Measurements from ENCODE around the gene SUCNR1. TPM values are rescaled to one million over a fixed set of nuclear protein-coding genes. Genes with fewer than 3 reads are reported as not detected.

SUCNR1 gene
- total RNA-seq, 1 experiment from 2014 or later = not detected

- Mint-ChIP-seq H3K27me3 (ENCODE audit: low read depth) (no peaks in the 10 kb centered on the region), H3K27ac (no peak overlapping the region), H3K9me3 (no peaks in the 10 kb centered on the region), H3K4me1 (peaks cover 3% of the 10 kb centered on the region; the same call in 1 of the 2 replicates), H3K4me3 (no peak overlapping the region), H3K36me3 (no peaks in the 10 kb centered on the region)
- DNase-seq (ENCODE audit: low spot score) (no peak), ATAC-seq (no peak)
- ChIA-PET CTCF (no interaction called here), POLR2A (no interaction called here)
- TF ChIP-seq, protein P1, sequence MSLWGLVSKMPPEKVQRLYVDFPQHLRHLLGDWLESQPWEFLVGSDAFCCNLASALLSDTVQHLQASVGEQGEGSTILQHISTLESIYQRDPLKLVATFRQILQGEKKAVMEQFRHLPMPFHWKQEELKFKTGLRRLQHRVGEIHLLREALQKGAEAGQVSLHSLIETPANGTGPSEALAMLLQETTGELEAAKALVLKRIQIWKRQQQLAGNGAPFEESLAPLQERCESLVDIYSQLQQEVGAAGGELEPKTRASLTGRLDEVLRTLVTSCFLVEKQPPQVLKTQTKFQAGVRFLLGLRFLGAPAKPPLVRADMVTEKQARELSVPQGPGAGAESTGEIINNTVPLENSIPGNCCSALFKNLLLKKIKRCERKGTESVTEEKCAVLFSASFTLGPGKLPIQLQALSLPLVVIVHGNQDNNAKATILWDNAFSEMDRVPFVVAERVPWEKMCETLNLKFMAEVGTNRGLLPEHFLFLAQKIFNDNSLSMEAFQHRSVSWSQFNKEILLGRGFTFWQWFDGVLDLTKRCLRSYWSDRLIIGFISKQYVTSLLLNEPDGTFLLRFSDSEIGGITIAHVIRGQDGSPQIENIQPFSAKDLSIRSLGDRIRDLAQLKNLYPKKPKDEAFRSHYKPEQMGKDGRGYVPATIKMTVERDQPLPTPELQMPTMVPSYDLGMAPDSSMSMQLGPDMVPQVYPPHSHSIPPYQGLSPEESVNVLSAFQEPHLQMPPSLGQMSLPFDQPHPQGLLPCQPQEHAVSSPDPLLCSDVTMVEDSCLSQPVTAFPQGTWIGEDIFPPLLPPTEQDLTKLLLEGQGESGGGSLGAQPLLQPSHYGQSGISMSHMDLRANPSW (CRISPR knock-in tag; conservative IDR thresholded peaks at IDR 0.05; ENCODE audit: low read depth) = no peak
- no peak for TF ChIP-seq FOXP1 (CRISPR knock-in tag; IDR thresholded peaks at IDR 0.05; ENCODE audit: borderline replicate concordance)
- TF ChIP-seq, protein P2, sequence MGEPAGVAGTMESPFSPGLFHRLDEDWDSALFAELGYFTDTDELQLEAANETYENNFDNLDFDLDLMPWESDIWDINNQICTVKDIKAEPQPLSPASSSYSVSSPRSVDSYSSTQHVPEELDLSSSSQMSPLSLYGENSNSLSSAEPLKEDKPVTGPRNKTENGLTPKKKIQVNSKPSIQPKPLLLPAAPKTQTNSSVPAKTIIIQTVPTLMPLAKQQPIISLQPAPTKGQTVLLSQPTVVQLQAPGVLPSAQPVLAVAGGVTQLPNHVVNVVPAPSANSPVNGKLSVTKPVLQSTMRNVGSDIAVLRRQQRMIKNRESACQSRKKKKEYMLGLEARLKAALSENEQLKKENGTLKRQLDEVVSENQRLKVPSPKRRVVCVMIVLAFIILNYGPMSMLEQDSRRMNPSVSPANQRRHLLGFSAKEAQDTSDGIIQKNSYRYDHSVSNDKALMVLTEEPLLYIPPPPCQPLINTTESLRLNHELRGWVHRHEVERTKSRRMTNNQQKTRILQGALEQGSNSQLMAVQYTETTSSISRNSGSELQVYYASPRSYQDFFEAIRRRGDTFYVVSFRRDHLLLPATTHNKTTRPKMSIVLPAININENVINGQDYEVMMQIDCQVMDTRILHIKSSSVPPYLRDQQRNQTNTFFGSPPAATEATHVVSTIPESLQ (CRISPR knock-in tag; IDR thresholded peaks at IDR 0.05) = no peak
- TF ChIP-seq E2F5 (CRISPR knock-in tag; IDR thresholded peaks at IDR 0.05) = no peak
- TF ChIP-seq TEAD4 (CRISPR knock-in tag; IDR thresholded peaks at IDR 0.05) = no peak
- TF ChIP-seq, protein P3, sequence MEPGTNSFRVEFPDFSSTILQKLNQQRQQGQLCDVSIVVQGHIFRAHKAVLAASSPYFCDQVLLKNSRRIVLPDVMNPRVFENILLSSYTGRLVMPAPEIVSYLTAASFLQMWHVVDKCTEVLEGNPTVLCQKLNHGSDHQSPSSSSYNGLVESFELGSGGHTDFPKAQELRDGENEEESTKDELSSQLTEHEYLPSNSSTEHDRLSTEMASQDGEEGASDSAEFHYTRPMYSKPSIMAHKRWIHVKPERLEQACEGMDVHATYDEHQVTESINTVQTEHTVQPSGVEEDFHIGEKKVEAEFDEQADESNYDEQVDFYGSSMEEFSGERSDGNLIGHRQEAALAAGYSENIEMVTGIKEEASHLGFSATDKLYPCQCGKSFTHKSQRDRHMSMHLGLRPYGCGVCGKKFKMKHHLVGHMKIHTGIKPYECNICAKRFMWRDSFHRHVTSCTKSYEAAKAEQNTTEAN (CRISPR knock-in tag; IDR thresholded peaks at IDR 0.05) = no peak
- no peak for TF ChIP-seq ZNF416 (CRISPR knock-in tag; IDR thresholded peaks at IDR 0.05)
- TF ChIP-seq ZNF232 (CRISPR knock-in tag; IDR thresholded peaks at IDR 0.05) = no peak
- no peak for TF ChIP-seq PRDM15 (CRISPR knock-in tag; IDR thresholded peaks at IDR 0.05)
- no peak for TF ChIP-seq PRRX2 (CRISPR knock-in tag; IDR thresholded peaks at IDR 0.05)
- TF ChIP-seq, protein P4, sequence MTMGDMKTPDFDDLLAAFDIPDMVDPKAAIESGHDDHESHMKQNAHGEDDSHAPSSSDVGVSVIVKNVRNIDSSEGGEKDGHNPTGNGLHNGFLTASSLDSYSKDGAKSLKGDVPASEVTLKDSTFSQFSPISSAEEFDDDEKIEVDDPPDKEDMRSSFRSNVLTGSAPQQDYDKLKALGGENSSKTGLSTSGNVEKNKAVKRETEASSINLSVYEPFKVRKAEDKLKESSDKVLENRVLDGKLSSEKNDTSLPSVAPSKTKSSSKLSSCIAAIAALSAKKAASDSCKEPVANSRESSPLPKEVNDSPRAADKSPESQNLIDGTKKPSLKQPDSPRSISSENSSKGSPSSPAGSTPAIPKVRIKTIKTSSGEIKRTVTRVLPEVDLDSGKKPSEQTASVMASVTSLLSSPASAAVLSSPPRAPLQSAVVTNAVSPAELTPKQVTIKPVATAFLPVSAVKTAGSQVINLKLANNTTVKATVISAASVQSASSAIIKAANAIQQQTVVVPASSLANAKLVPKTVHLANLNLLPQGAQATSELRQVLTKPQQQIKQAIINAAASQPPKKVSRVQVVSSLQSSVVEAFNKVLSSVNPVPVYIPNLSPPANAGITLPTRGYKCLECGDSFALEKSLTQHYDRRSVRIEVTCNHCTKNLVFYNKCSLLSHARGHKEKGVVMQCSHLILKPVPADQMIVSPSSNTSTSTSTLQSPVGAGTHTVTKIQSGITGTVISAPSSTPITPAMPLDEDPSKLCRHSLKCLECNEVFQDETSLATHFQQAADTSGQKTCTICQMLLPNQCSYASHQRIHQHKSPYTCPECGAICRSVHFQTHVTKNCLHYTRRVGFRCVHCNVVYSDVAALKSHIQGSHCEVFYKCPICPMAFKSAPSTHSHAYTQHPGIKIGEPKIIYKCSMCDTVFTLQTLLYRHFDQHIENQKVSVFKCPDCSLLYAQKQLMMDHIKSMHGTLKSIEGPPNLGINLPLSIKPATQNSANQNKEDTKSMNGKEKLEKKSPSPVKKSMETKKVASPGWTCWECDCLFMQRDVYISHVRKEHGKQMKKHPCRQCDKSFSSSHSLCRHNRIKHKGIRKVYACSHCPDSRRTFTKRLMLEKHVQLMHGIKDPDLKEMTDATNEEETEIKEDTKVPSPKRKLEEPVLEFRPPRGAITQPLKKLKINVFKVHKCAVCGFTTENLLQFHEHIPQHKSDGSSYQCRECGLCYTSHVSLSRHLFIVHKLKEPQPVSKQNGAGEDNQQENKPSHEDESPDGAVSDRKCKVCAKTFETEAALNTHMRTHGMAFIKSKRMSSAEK (CRISPR knock-in tag; IDR thresholded peaks at IDR 0.05; ENCODE audit: borderline replicate concordance) = no peak
- no peak for TF ChIP-seq JUN (CRISPR knock-in tag; IDR thresholded peaks at IDR 0.05)
- TF ChIP-seq OVOL2 (CRISPR knock-in tag; IDR thresholded peaks at IDR 0.05; ENCODE audit: borderline replicate concordance) = no peak
Measured at GRCh38 chr3:151879037-151879436, 5.6 kb downstream of the SUCNR1 start.
